COLO829 (cell line): Measurements from ENCODE around the gene BNIP1.

Experiments
- DNase-seq: peaks from one replicate; pipeline ENCODE4 v3.0.0; 2012; ENCODE audit warnings: low spot score

The BNIP1 gene

DNA sequence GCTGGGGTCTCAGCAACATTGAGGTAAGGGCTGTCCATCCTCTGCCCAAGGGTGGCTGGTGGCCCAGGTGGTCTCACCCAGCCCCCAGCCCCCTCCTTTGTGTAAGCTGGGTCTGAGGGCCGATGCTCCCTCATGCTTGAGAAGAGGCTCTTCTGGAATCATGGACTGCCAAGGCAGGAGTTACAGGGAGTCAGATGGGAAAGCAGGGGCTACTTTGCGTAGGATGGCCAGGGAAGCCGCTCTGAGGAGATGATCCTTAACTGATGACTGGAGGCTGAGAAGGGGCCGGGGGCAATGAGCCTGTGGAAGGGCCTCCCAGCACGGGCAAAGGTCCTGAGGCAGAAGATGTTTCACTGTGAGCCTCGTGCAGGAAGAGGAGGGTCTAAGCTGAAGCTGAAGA is 67.0 kb downstream of the BNIP1 start:
- DNase-seq = no peak

DNA sequence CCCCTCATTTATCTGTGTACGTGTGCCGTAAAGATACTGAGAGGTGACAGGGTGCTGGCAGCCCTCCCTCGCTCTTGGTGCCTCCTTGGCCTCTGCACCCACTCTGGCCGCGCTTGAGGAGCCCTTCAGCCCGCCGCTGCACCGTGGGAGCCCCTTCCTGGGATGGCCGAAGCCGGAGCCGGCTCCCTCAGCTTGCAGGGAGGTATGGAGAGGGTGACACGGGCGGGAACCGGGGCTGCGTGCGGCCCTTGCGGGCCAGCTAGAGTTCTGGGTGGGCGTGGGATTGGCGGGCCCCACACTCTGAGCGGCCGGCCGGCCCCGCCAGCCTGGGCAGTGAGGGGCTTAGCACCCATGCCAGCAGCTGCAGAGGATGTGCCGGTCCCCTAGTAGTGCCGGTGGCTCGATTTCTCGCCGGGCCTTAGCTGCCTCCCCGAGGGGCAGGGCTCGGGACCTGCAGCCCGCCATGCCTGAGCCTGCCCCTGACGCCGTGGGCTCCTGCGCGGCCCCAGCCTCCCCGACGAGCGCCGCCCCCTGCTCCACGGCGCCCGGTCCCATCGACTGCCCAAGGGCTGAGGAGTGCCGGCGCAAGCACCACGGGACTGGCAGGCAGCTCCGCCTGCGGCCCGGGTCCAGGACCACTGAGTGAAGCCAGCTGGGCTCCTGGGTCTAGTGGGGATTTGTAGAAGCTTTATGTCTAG is 69.1 kb downstream of the BNIP1 start:
- no peak for DNase-seq
